Fibroblast of mammary gland (primary cell): ENCODE data around the gene CLGN.

Experiments used
- DNase-seq: peaks from one replicate; pipeline ENCODE4 v3.0.0-alpha.2; 2010; ENCODE audit warnings: low read depth
- H3K4me3 ChIP-seq: 2 replicates; pipeline ENCODE4 v1.5.1; 2011; ENCODE audit warnings: low read depth, mild to moderate bottlenecking, low read length, moderate library complexity; ENCODE audit not compliant: control insufficient read depth
- CTCF ChIP-seq: conservative IDR thresholded peaks from 2 replicates; pipeline ENCODE4 v1.5.1; 2011; ENCODE audit warnings: low read depth, low read length, inconsistent platforms; ENCODE audit not compliant: control insufficient read depth, insufficient read depth

CLGN gene

GRCh38 chr4:140427106-140427918, at the start of gene CLGN:
CLGN (minus strand) TSS chr4:140427648; CDS start chr4:140413078, 14,570 bp downstream.
- DNase-seq = peak; percentile 31
- H3K4me3 ChIP-seq = peak within 1 kb of the TSS; percentile 64
- no peak for TF ChIP-seq CTCF

- DNase-seq = no peak
- no peak overlapping the region for H3K4me3 ChIP-seq
- TF ChIP-seq CTCF = no peak
These were observed 44.7 kb upstream of the CLGN start for GRCh38 chr4:140472156-140472555.

GRCh38 chr4:140469791-140470733, 42.6 kb upstream of the CLGN start:
- H3K4me3 ChIP-seq = no peak overlapping the region
- TF ChIP-seq CTCF = no peak
- no peak for DNase-seq

GRCh38 chr4:140466146-140466545, 38.7 kb upstream of the CLGN start:
- DNase-seq = no peak
- H3K4me3 ChIP-seq = no peak overlapping the region
- TF ChIP-seq CTCF = no peak

- no peak overlapping the region for H3K4me3 ChIP-seq
- no peak for DNase-seq
- TF ChIP-seq CTCF = no peak
These were observed 36.2 kb upstream of the CLGN start for GRCh38 chr4:140463614-140464013.

- DNase-seq = no peak
- no peak overlapping the region for H3K4me3 ChIP-seq
- no peak for TF ChIP-seq CTCF
These were observed 35.7 kb upstream of the CLGN start for GRCh38 chr4:140463182-140463581.
